Stimulated activated CD8-positive, alpha-beta memory T cell treated with anti-CD3 and anti-CD28 coated beads, Interleukin-4, amount 100 ng/mL, for 24 hours (primary cell): ENCODE measurements around the gene STXBP6.
"Not testable (repeated sequence)": the region's sequence is repeated elsewhere in the genome, so short reads cannot be mapped to it uniquely, and the experiment has no call there.

ENCODE experiments used
- DNase-seq: peaks from one replicate; pipeline ENCODE4 v3.0.0-alpha.2; 2020; ENCODE audit warnings: low read depth

The STXBP6 gene

DNA sequence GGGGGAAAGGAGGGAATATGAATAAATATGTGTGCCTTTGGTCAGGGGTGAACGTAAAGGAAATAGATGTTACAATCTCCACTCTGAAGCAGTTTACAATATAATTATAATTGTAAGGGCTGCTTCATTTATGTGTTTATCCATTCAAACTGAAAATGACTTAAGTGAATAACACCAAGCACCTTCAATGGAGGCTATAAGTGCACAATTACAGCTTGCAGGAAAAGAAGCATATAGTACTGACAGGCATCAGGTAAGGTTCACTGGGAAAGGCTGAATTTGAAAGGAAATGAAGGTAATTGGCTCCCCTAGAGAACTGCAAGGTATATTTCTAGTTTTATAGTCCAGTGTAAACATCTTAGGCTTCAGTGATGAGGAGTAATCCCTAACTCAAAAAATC, 192.7 kb downstream of the STXBP6 start:
- no peak for DNase-seq

GRCh38 chr14:24853446-24853845, 196.5 kb downstream of the STXBP6 start:
- DNase-seq, result no peak

- no peak for DNase-seq
These were observed 197.5 kb downstream of the STXBP6 start for GRCh38 chr14:24852312-24853060.

DNA sequence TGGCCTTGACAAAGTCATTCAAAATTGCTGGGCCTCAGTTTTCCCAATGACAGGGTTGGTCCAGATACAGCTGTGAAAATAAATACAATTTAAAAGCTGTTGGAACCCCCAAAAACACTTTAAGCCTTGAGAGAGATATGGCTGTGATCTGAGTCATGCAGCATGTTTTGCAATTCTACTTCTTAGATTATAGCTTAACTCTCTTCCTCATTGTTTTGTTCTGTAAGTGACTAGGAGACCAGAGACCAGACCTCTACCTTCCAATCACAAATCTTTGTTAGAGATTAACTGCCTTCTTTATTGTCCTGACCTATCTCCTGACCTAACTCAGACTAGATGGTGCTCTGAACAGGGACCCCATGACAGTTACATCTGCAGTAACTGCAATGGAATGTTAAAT, 198.1 kb downstream of the STXBP6 start:
- DNase-seq, result no peak

- DNase-seq, result no peak
These were observed 198.5 kb downstream of the STXBP6 start for GRCh38 chr14:24851406-24851805.

DNA sequence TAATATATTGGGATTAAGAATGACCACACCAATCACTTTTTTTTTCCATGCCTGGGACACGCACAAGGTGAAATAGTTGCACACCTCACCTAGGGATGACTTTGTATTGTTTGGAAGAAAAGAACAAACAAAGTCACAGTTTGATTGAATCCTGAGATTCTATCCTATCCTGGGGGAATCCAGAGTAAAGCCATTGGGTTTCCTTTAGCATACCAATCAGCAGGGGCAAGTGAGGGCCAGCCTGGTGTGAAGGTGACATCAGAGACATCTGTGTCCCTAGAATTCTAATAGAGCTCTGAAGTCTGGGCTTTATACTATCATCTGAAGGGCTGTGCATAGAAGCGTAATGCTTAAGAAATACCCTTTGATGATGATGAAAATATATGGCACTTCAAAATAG, 199.9 kb downstream of the STXBP6 start:
- no peak for DNase-seq

- no peak for DNase-seq
These were observed 200.5 kb downstream of the STXBP6 start for GRCh38 chr14:24849471-24849870.

- no peak for DNase-seq
These were observed 201.7 kb downstream of the STXBP6 start for GRCh38 chr14:24848102-24848790.

- DNase-seq, result no peak
These were observed 202.3 kb downstream of the STXBP6 start for GRCh38 chr14:24847568-24848095.

DNA sequence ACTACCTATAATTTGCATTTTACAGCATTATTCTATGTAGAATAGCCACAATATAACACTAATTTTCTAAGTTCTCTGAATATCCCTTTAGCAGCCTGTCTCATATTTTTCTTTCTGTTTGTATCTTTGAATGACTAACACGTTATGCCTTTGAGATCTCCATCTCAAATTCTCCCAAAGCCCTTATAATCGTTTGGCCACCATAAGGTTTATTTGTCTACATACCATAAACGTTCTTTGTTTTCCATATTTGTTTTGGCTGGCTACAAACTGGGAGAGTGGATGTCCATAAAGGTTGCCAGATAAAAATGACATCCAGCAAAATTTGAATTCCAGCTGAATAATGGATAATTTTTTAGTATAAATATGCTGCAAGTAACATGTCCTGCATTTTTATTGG, 203.7 kb downstream of the STXBP6 start:
- DNase-seq, result no peak

GRCh38 chr14:24845851-24846250, 204.1 kb downstream of the STXBP6 start:
- DNase-seq, result no peak

- no peak for DNase-seq
These were observed 205.9 kb downstream of the STXBP6 start for GRCh38 chr14:24844011-24844410.

- DNase-seq, result no peak
These were observed 206.5 kb downstream of the STXBP6 start for GRCh38 chr14:24843494-24843893.

DNA sequence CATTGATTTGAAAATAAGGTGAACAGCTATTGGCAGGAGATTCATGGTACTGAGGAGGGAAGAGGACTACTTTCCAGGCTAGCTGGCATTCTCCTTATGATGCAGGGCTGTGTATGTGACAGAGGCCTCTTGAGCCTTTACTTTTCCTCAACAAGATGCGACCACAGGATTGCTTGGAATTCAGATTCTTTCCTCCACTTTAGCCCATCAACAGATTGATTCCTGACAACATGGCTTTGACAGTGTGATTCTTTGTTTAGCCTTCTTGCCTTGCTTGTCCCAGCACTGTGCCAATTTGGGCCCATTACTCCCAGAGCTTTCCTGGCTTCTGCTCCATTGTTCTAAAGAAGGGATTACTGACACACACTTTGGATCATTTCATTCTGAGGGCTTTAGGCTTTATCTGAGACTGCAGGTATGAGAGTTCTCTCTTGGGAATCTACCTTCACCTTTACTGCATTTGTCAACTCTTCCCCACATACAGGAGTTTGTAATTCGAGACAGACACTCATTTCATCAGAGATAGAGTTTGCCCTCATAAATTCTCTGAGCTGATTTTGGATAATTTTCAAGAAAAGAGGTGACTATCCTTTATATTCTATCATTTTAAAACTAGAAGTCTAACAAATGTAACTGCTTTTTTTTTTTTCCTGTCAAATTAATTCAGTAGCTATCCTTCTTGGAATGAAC, 209.6 kb downstream of the STXBP6 start:
- DNase-seq, result no peak

- DNase-seq, result no peak
These were observed 210.2 kb downstream of the STXBP6 start for GRCh38 chr14:24839617-24840203.

GRCh38 chr14:24838945-24839616, 210.9 kb downstream of the STXBP6 start:
- no peak for DNase-seq

DNA sequence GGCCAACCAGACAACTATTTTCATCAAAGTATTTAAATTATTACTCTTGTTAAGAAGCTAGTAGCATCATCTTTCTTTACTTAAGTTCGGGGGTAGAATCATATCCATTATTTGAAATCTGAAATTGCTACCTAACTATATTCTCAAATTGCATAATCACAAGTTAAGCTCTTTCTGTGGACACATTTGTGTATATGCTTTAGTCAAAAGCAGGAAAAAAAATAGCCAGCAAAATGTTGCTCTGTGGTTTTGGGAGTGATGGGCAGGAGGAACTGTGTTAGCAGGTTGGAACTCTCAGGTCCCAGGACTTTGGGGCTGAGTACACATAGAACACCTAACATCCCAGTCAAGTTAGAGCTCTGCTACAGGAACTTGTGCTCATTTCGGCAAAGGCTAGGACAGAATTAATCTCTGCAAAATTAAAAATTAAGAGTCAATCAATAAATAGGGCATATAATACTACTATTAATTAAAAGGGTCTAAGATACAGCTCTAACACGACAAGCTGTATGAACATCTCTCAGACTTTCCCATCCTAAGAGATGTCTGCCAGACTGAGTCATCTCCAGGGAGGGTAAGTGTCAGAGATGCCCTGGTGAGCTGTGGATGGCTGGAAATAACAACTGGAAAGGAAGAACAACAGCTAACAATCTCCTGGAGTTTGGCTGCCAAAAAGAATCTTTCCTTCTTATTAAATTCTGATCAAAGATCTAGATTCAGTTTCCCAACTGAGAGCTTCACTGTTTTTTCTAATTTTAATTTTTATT, 212.5 kb downstream of the STXBP6 start:
- DNase-seq, result no peak

DNA sequence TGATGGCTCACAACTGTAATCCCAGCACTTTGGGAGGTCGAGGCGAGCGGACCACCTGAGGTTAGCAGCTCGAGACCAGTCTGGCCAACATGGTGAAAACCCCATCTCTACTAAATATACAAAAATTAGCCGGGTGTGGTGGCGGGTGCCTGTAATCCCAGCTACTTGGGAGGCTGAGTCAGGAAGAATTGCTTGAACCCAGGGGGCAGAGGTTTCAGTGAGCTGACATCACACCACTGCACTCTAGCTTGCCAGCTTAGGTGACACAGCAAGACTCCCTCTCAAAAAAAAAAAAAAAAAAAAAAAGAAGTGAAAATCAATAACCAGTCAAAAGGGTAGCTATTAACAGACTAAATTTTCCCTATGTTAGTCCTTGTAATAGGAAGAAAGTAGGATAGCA, 213.6 kb downstream of the STXBP6 start:
- not testable (repeated sequence) for DNase-seq

DNA sequence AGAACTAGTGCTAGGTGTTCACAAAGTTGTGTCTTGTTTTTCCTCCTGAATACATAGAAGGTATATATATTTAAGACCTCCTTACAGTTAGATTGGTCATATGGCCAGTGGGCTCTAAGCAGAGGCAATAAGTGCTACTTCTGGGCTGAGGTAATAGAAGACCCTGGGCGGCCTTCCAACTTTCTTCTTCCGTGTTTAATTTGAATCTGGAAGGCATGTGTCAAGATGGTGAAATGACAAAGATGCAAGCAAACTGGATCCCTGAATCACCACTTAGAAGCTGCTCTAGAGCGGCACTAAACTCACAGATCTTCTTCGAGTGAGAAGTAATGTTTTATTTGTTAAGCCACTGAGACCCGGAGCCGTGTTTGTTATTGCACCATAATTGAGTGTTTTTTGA, 215.0 kb downstream of the STXBP6 start:
- no peak for DNase-seq

DNA sequence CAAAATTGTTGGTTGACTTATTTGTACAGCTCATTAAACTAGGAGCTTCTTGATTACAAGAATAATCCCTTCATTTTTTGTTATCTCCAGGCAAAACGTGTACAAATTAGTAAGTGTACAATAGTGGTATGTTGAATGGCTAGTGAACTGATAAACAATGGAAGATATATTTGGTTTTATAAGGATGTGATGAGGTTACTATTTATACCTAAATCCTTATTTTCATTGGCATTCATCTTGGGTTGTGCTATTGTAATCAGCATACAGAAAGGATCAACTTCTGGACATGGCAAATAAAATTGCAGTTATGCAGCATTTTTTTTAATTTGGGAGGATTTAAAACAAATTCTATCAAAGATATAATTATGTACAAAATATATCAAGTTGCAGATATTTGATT, 216.6 kb downstream of the STXBP6 start:
- no peak for DNase-seq

- DNase-seq, result no peak
These were observed 218.3 kb downstream of the STXBP6 start for GRCh38 chr14:24831677-24832076.
